SK-N-SH (cell line): ENCODE measurements around the gene DCTN4. TPM values are rescaled to one million over a fixed set of nuclear protein-coding genes. Genes with fewer than 3 reads are reported as not detected.

Experiments
- CTCF ChIA-PET: fragments of 300-600, 350-600 bp; formaldehyde crosslinking; extraction: SDS; loops from one replicate; lab custom pipeline; 2021; lab: Yijun Ruan, JAX
- POLR2A ChIA-PET: fragments of 350-600 bp; sonication (Branson Sonifier 250); formaldehyde crosslinking; extraction: SDS; loops from one replicate; lab custom pipeline; 2020; ENCODE audit warnings: antibody characterized with exemption, inconsistent platforms; lab: Yijun Ruan, JAX
- DNase-seq: peaks from one replicate; pipeline ENCODE4 v3.0.0; 2012
- H2AFZ ChIP-seq: fragments of 200-600 bp; sonication (generic); 2 replicates; pipeline ENCODE4 v1.8.1; 2016; ENCODE audit warnings: antibody characterized with exemption, mild to moderate bottlenecking, low read depth
- H3F3A ChIP-seq: fragments of 200-600 bp; sonication (generic); replicated peaks from 2 replicates; pipeline ENCODE3; 2016; ENCODE audit warnings: antibody characterized with exemption, mild to moderate bottlenecking; ENCODE audit not compliant: insufficient read depth
- H3K27ac ChIP-seq, 2 experiments: fragments of 200-500 bp in 1 of 2; fragments of 200-600 bp in 1 of 2; sonication (Bioruptor generic) in 1 of 2; sonication (generic), shearing (Covaris generic) in 1 of 2; 2 replicates each; pipeline versions ENCODE4 v1.5.1 to v1.6.1; 2014 to 2016; ENCODE audit warnings: low read depth in 2 of 2, inconsistent platforms in 1 of 2, low read length in 1 of 2, mild to moderate bottlenecking in 1 of 2, mixed read lengths in 1 of 2
- H3K27me3 ChIP-seq: fragments of 200-600 bp; sonication (generic), shearing (Covaris generic); 2 replicates; pipeline ENCODE4 v1.6.1; 2016; ENCODE audit warnings: mixed run types; ENCODE audit not compliant: insufficient read depth
- H3K36me3 ChIP-seq, 2 experiments: fragments of 200-500 bp in 1 of 2; fragments of 200-600 bp in 1 of 2; sonication (Bioruptor generic) in 1 of 2; sonication (generic) in 1 of 2; replicated peaks in 1 of 2; 2 replicates each; pipeline versions ENCODE3 to v1.5.1; 2014 to 2016; ENCODE audit warnings: low read length in 1 of 2, mild to moderate bottlenecking in 1 of 2; ENCODE audit not compliant: insufficient read depth in 2 of 2, control insufficient read depth in 1 of 2
- H3K4me1 ChIP-seq, 2 experiments: fragments of 200-500 bp in 1 of 2; fragments of 200-600 bp in 1 of 2; sonication (Bioruptor generic) in 1 of 2; sonication (generic), shearing (Covaris generic) in 1 of 2; 2 replicates each; pipeline versions ENCODE4 v1.5.1 to v1.6.1; 2014 to 2016; ENCODE audit warnings: low read depth in 1 of 2, low read length in 1 of 2, mixed run types in 1 of 2; ENCODE audit not compliant: insufficient read depth in 2 of 2, control insufficient read depth in 1 of 2
- H3K4me2 ChIP-seq: fragments of 200-600 bp; sonication (generic), shearing (Covaris generic); 2 replicates; pipeline ENCODE4 v1.6.1; 2017; ENCODE audit warnings: mixed run types
- H3K4me3 ChIP-seq, 2 experiments: fragments of 200-500 bp in 1 of 2; fragments of 200-600 bp in 1 of 2; sonication (Bioruptor generic) in 1 of 2; sonication (generic), shearing (Covaris generic) in 1 of 2; 2 replicates each; pipeline versions ENCODE4 v1.5.1 to v1.8.1; 2014 to 2016; ENCODE audit warnings: low read depth in 2 of 2, inconsistent platforms in 1 of 2, low read length in 1 of 2, mild to moderate bottlenecking in 1 of 2, mixed read lengths in 1 of 2, moderate library complexity in 1 of 2
- H3K79me2 ChIP-seq: fragments of 200-600 bp; sonication (generic); 2 replicates; pipeline ENCODE4 v1.8.1; 2017; ENCODE audit warnings: mild to moderate bottlenecking; ENCODE audit not compliant: insufficient read depth
- H3K9ac ChIP-seq: fragments of 200-600 bp; sonication (generic); 2 replicates; pipeline ENCODE4 v1.6.1; 2017; ENCODE audit warnings: mixed run types
- H3K9me2 ChIP-seq: fragments of 200-600 bp; sonication (generic); 2 replicates; pipeline ENCODE4 v1.6.1; 2017; ENCODE audit warnings: mixed run types
- H3K9me3 ChIP-seq: fragments of 200-600 bp; sonication (generic); 2 replicates; pipeline ENCODE4 v1.6.1; 2017; ENCODE audit warnings: mixed run types, mild to moderate bottlenecking, moderate library complexity
- H4K20me1 ChIP-seq: fragments of 200-600 bp; sonication (generic); 2 replicates; pipeline ENCODE4 v1.6.1; 2017; ENCODE audit warnings: mild to moderate bottlenecking, mixed run types; ENCODE audit not compliant: insufficient read depth
- CHD2 ChIP-seq: fragments of 150-350 bp; IDR thresholded peaks from 2 replicates; pipeline ENCODE4 v1.6.1; 2018; ENCODE audit warnings: low read length; ENCODE audit not compliant: partially characterized antibody
- CTCF ChIP-seq: fragments of 200-600 bp; sonication (generic); IDR thresholded peaks from 2 replicates; pipeline ENCODE4 v1.6.1; 2017; ENCODE audit warnings: antibody characterized with exemption, mild to moderate bottlenecking, moderate library complexity
- ELF1 ChIP-seq: IDR thresholded peaks from 2 replicates; pipeline ENCODE4 v1.4.0; 2012
- EP300 ChIP-seq, 2 experiments: IDR thresholded peaks; 2 replicates each; pipeline versions ENCODE4 v1.4.0 to v1.6.1; 2012; ENCODE audit warnings: borderline replicate concordance in 1 of 2, low read depth in 1 of 2, low read length in 1 of 2
- FOSL2 ChIP-seq: IDR thresholded peaks from 2 replicates; pipeline ENCODE4 v1.4.0; 2012; ENCODE audit warnings: low read depth, mild to moderate bottlenecking, moderate library complexity, borderline replicate concordance
- FOXJ3 ChIP-seq: sonication (generic); formaldehyde crosslinking; IDR thresholded peaks from 2 replicates; pipeline ENCODE4 v1.5.1; 2020; ENCODE audit warnings: mild to moderate bottlenecking, missing genetic modification reagents
- GABPA ChIP-seq: IDR thresholded peaks from 2 replicates; pipeline ENCODE4 v1.4.0; 2012; ENCODE audit warnings: low read depth, mild to moderate bottlenecking
- GATA2 ChIP-seq: sonication (generic); formaldehyde crosslinking; IDR thresholded peaks from 2 replicates; pipeline ENCODE4 v1.5.0; 2020; ENCODE audit warnings: mild to moderate bottlenecking, missing genetic modification reagents
- MXI1 ChIP-seq: IDR thresholded peaks from 2 replicates; pipeline ENCODE4 v1.6.1; 2012; ENCODE audit warnings: mild to moderate bottlenecking, low read depth, low read length, improper control_type of control experiment
- NFIC ChIP-seq: IDR thresholded peaks from 2 replicates; pipeline ENCODE4 v1.4.0; 2012; ENCODE audit warnings: borderline replicate concordance
- PBX3 ChIP-seq: IDR thresholded peaks from 2 replicates; pipeline ENCODE4; 2012
- RCOR1 ChIP-seq: fragments of 150-350 bp; IDR thresholded peaks from 2 replicates; pipeline ENCODE4 v1.6.1; 2017; ENCODE audit warnings: antibody characterized with exemption, low read length
- RFX5 ChIP-seq: IDR thresholded peaks from 2 replicates; pipeline ENCODE4 v1.6.1; 2012; ENCODE audit warnings: mild to moderate bottlenecking, improper control_type of control experiment, low read length
- SIN3A ChIP-seq: IDR thresholded peaks from 2 replicates; pipeline ENCODE4 v1.6.1; 2012; ENCODE audit warnings: low read depth, mild to moderate bottlenecking, low read length, moderate library complexity, borderline replicate concordance
- SMC3 ChIP-seq: IDR thresholded peaks from 2 replicates; pipeline ENCODE4 v1.6.1; 2012; ENCODE audit warnings: low read depth, low read length, improper control_type of control experiment
- WGBS: methylation state at CpG from one replicate; pipeline ENCODE4 v1.1.6; 2017; ENCODE audit warnings: low lambda C conversion rate; 5-methylcytosine and 5-hydroxymethylcytosine counted together
- polyA plus RNA-seq, 3 experiments: library from polyadenylated mRNA; depleted of rRNA; stranded (reverse); fragments of >200 nt; gene quantifications; 2 replicates each; pipeline ENCODE4 v1.2.3, GENCODE V29; 2012

DCTN4 gene
- polyA plus RNA-seq, 1 of the 3 experiments (the other 2 are of a cell fraction): 22.8 TPM

- Histone ChIP-seq H3K9me3 (no peaks in the 10 kb centered on the region), H2AFZ (no peak overlapping the region), H4K20me1 (no peaks in the 10 kb centered on the region), H3K79me2 (no peaks in the 10 kb centered on the region), H3K9me2 (no peaks in the 10 kb centered on the region), H3K36me3 (no peaks in the 10 kb centered on the region), H3F3A (no peaks in the 10 kb centered on the region), H3K27me3 (no peaks in the 10 kb centered on the region), H3K4me2 (no peak overlapping the region), H3K9ac (no peak overlapping the region), H3K4me3 (no peak overlapping the region), H3K27ac (no peak overlapping the region), H3K4me1 (peaks cover 6 to 11% of the 10 kb centered on the region in 2 experiments; a peak in 2 of 4 replicates)
- POLR2A ChIA-PET: no interaction called here
- CTCF ChIA-PET: interaction anchor here (1.2 to 3.1 kb wide), 2 partner anchors 12 to 82 kb away, joined by 5 to 35 read pairs; partner anchors contain the start of gene SMIM3
- 88% methylated on average over 2 of the region's 2 CpGs for WGBS
- TF ChIP-seq GABPA (no peak), SMC3 (no peak), ELF1 (no peak), RFX5 (no peak)
- no peak for DNase-seq
Observed at GRCh38 chr5:150765011-150765798, 6.4 kb upstream of the DCTN4 start.

GRCh38 chr5:150764530-150764929 is 5.7 kb upstream of the DCTN4 start:
- no peak for DNase-seq
- H3K79me2 ChIP-seq: no peaks in the 10 kb centered on the region
- H3K4me3 ChIP-seq: no peak overlapping the region
- H3K36me3 ChIP-seq: no peaks in the 10 kb centered on the region
- H4K20me1 ChIP-seq: no peaks in the 10 kb centered on the region
- H3F3A ChIP-seq: no peaks in the 10 kb centered on the region
- H2AFZ ChIP-seq: no peak overlapping the region
- H3K27ac ChIP-seq: no peak overlapping the region
- ChIA-PET CTCF (interaction anchor here (1.2 to 3.1 kb wide), 3 partner anchors 13 to 203 kb away, joined by 3 to 35 read pairs (median 5); partner anchors contain the start of gene SMIM3), POLR2A (no interaction called here)
- H3K4me2 ChIP-seq: no peak overlapping the region
- no peaks in the 10 kb centered on the region for H3K27me3 ChIP-seq
- WGBS: 86% methylated on average over 2 of the region's 2 CpGs
- TF ChIP-seq FOSL2: no peak
- TF ChIP-seq FOXJ3 (CRISPR knock-in tag): no peak
- TF ChIP-seq CHD2: no peak
- no peak for TF ChIP-seq PBX3
- no peak for TF ChIP-seq RFX5
- TF ChIP-seq ELF1: no peak
- TF ChIP-seq MXI1: no peak
- TF ChIP-seq RCOR1: no peak
- TF ChIP-seq CTCF: no peak
- no peak for TF ChIP-seq EP300 (IDR thresholded peaks at IDR 0.05; ENCODE audit: borderline replicate concordance in 1 of 2, low read depth in 1 of 2, low read length in 1 of 2)
- TF ChIP-seq SIN3A: no peak
- no peak for TF ChIP-seq NFIC
- no peak for TF ChIP-seq GATA2 (CRISPR knock-in tag)
- H3K9me3 ChIP-seq: no peaks in the 10 kb centered on the region
- no peaks in the 10 kb centered on the region for H3K9me2 ChIP-seq
- H3K4me1 ChIP-seq: peaks cover 6 to 14% of the 10 kb centered on the region in 2 experiments; a peak in 2 of 4 replicates
- H3K9ac ChIP-seq: no peak overlapping the region
